Measurements from ENCODE around the gene SMAD7.

SMAD7 gene

GRCh38 chr18:48943736-48944527 lies 6.8 kb downstream of the SMAD7 start:
- peak; percentile 30 for DNase-seq

GRCh38 chr18:48943333-48943732 lies 7.4 kb downstream of the SMAD7 start:
- no peak for DNase-seq

GRCh38 chr18:48942554-48943261 lies 8.1 kb downstream of the SMAD7 start:
- DNase-seq: peak; percentile 1

GRCh38 chr18:48942086-48942485 lies 8.7 kb downstream of the SMAD7 start:
- DNase-seq: peak; percentile 1

GRCh38 chr18:48941672-48942071 lies 9.1 kb downstream of the SMAD7 start:
- DNase-seq: peak; percentile 2

GRCh38 chr18:48940854-48941611 lies 9.7 kb downstream of the SMAD7 start:
- DNase-seq: peak; percentile 86

GRCh38 chr18:48939205-48940097 lies 11.3 kb downstream of the SMAD7 start:
- no peak for DNase-seq

- DNase-seq: no peak
These were observed 11.9 kb downstream of the SMAD7 start for GRCh38 chr18:48938827-48939204.

- no peak for DNase-seq
These were observed 12.7 kb downstream of the SMAD7 start for GRCh38 chr18:48937869-48938750.

GRCh38 chr18:48935433-48935774 lies 15.4 kb downstream of the SMAD7 start:
- DNase-seq: no peak

- no peak for DNase-seq
These were observed 15.9 kb downstream of the SMAD7 start for GRCh38 chr18:48934723-48935432.

GRCh38 chr18:48934415-48934722 lies 16.4 kb downstream of the SMAD7 start:
- DNase-seq: no peak

- DNase-seq: no peak
These were observed 17.0 kb downstream of the SMAD7 start for GRCh38 chr18:48933578-48934414.

GRCh38 chr18:48932822-48933510 lies 17.8 kb downstream of the SMAD7 start:
- no peak for DNase-seq

- no peak for DNase-seq
These were observed 18.3 kb downstream of the SMAD7 start for GRCh38 chr18:48932462-48932818.

GRCh38 chr18:48931680-48932461 lies 18.9 kb downstream of the SMAD7 start:
- peak; percentile 32 for DNase-seq

- no peak for DNase-seq
These were observed 19.8 kb downstream of the SMAD7 start for GRCh38 chr18:48930926-48931325.

GRCh38 chr18:48929941-48930713 lies 20.6 kb downstream of the SMAD7 start:
- peak; percentile 0 for DNase-seq
